Gastroesophageal sphincter (tissue), 3 donors: Measurements from ENCODE around the gene CD274.

Experiments
- EP300 ChIP-seq: sonication (generic); formaldehyde crosslinking; IDR thresholded peaks from one replicate; pipeline ENCODE4 v1.6.1; 2017; ENCODE audit warnings: antibody characterized with exemption, mild to moderate bottlenecking
- POLR2A ChIP-seq, 2 donors: fragments of 450-650 bp; IDR thresholded peaks; one replicate each; pipeline ENCODE4 v1.6.1; 2017; ENCODE audit warnings: antibody characterized with exemption in 2 of 2, mild to moderate bottlenecking in 2 of 2, moderate library complexity in 1 of 2
- POLR2AphosphoS5 ChIP-seq: sonication (generic); formaldehyde crosslinking; IDR thresholded peaks from one replicate; pipeline ENCODE4 v1.6.1; 2017; ENCODE audit warnings: antibody characterized with exemption
- TF ChIP-seq, protein P1 (sequence below), 4 experiments: fragments of 200-600 bp in 2 of 4; fragments of 450-650 bp in 2 of 4; sonication (generic) in 1 of 4; IDR thresholded peaks; one replicate each; pipeline ENCODE4 v1.5.1; 2017 to 2019; ENCODE audit warnings: antibody characterized with exemption in 4 of 4, mild to moderate bottlenecking in 2 of 4, moderate library complexity in 2 of 4

DNA sequence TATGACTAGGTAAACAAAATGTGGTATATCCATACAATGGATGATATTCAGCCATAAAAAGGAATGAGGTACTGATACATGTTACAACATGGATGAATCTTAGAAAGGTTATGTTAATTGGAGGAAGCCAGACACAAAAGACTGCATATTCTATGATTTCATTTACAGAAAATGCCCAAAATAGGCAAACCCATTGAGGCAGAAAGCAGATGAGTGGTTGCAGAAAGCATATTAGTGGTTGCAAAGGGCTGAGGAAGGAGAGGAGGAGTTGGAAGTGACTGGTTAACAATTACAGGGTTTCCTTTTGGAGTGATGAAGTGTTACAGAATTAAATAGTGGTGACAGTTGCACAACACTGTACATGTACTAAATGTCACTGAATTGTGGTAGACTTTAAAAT is 30.4 kb upstream of the CD274 start:
- TF ChIP-seq, protein P1, sequence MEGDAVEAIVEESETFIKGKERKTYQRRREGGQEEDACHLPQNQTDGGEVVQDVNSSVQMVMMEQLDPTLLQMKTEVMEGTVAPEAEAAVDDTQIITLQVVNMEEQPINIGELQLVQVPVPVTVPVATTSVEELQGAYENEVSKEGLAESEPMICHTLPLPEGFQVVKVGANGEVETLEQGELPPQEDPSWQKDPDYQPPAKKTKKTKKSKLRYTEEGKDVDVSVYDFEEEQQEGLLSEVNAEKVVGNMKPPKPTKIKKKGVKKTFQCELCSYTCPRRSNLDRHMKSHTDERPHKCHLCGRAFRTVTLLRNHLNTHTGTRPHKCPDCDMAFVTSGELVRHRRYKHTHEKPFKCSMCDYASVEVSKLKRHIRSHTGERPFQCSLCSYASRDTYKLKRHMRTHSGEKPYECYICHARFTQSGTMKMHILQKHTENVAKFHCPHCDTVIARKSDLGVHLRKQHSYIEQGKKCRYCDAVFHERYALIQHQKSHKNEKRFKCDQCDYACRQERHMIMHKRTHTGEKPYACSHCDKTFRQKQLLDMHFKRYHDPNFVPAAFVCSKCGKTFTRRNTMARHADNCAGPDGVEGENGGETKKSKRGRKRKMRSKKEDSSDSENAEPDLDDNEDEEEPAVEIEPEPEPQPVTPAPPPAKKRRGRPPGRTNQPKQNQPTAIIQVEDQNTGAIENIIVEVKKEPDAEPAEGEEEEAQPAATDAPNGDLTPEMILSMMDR (IDR thresholded peaks at IDR 0.05) = no peak
- TF ChIP-seq POLR2AphosphoS5 (no peak), EP300 (no peak), POLR2A (IDR thresholded peaks at IDR 0.05) (no peak)
